Adrenal gland (tissue), 12 donors: ENCODE results near the gene CD160. TPM values are rescaled to one million over a fixed set of nuclear protein-coding genes. Genes with fewer than 3 reads are reported as not detected.

ENCODE experiments used
- DNase-seq, 7 donors: peaks; one replicate each; pipeline ENCODE4 v3.0.0-alpha.2; 2019 to 2020
- H3K27ac ChIP-seq, 5 donors: fragments of 200-600 bp; sonication (generic) in 4 of 5; 1 replicate in 3 of 5; 2 replicates in 2 of 5; pipeline versions ENCODE4 v1.5.1 to v1.8.0; 2016 to 2020; ENCODE audit warnings: mild to moderate bottlenecking in 1 of 5
- H3K27me3 ChIP-seq: fragments of 200-600 bp; 2 replicates; pipeline ENCODE4 v1.8.0; 2021
- H3K36me3 ChIP-seq, 2 donors: fragments of 200-600 bp; replicated peaks in 1 of 2; 1 replicate in 1 of 2; 2 replicates in 1 of 2; pipeline versions ENCODE4 v1.5.1 to v1.8.0; 2018 to 2022
- H3K4me1 ChIP-seq, 2 donors: fragments of 200-600 bp; replicated peaks in 1 of 2; 1 replicate in 1 of 2; 2 replicates in 1 of 2; pipeline versions ENCODE4 v1.5.1 to v1.8.0; 2018 to 2021
- H3K4me3 ChIP-seq, 4 donors: fragments of 200-600 bp; sonication (generic) in 3 of 4; one replicate each; pipeline ENCODE4 v1.5.1; 2016 to 2018
- H3K9me3 ChIP-seq, 3 donors: fragments of 200-600 bp; sonication (generic) in 1 of 3; replicated peaks in 1 of 3; 1 replicate in 2 of 3; 2 replicates in 1 of 3; pipeline versions ENCODE4 v1.5.1 to v1.8.0; 2016 to 2021
- CTCF ChIP-seq, 6 experiments: fragments of 450-650 bp in 4 of 6; fragments of 200-600 bp in 2 of 6; sonication (generic) in 1 of 6; IDR thresholded peaks; 1 replicate in 5 of 6; 2 replicates in 1 of 6; pipeline versions ENCODE4 v1.5.1 to v1.8.0; 2016 to 2021; ENCODE audit warnings: antibody characterized with exemption in 6 of 6, mild to moderate bottlenecking in 2 of 6, moderate library complexity in 1 of 6
- POLR2A ChIP-seq, 2 donors: fragments of 450-650 bp; IDR thresholded peaks; one replicate each; pipeline ENCODE4 v1.6.1; 2017; ENCODE audit warnings: antibody characterized with exemption in 2 of 2, mild to moderate bottlenecking in 2 of 2, moderate library complexity in 1 of 2
- WGBS, 4 donors: extraction: QIAGEN DNeasy Blood & Tissue Kit in 2 of 4; methylation state at CpG; one replicate each; pipeline versions ENCODE4 v1.1.5 to v1.1.7; 2013 to 2017; 5-methylcytosine and 5-hydroxymethylcytosine counted together
- intact Hi-C, 2 donors: fragments of 100-400 bp; cut with DNase I; formaldehyde crosslinking; loops; one replicate each; pipeline versions ENCODE4 v1.14.1 to v1.15.0; 2022 to 2023
- polyA plus RNA-seq, 3 donors: library from polyadenylated mRNA; stranded (reverse); fragments of 200-250 nt in 2 of 3; fragments of 350-450 nt in 1 of 3; fragmentation: Illumina TruSeq in 1 of 3; extraction: RNeasy Lipid Tissue Mini Kit (QIAGEN cat#74804) in 1 of 3; gene quantifications; one replicate each; pipeline ENCODE4 v1.2.3, GENCODE V29; 2013 to 2014
- total RNA-seq, 9 donors: library from RNA; depleted of rRNA in 4 of 9; stranded (reverse); fragments of >200 nt in 4 of 9; fragments of 120-200 nt in 1 of 9; fragmentation: NEBNext Ultra II Directional in 1 of 9; extraction: Animal tissue kit (Norgen Biotek cat#: 25700) in 1 of 9; gene quantifications; one replicate each; pipeline versions ENCODE4 v1.1.0 to v1.2.4, GENCODE V29; 2013 to 2023
- donor health status: healthy with polysubstance abuse.
- donor health status: Bipolar disorder and iron deficiency.
- donor health status: DM: yes; HTN: yes; CAD: no.
- donor health status: DM: no; HTN: no; CAD: no.
- donor health status: DM: no; HTN: no; CAD: no.
- donor health status: DM: yes; HTN: yes; CAD: no.

The CD160 gene
- total and polyA plus RNA-seq, 12 donors = 0.10 to 0.48 (median 0.22) TPM; not detected in 7

DNA sequence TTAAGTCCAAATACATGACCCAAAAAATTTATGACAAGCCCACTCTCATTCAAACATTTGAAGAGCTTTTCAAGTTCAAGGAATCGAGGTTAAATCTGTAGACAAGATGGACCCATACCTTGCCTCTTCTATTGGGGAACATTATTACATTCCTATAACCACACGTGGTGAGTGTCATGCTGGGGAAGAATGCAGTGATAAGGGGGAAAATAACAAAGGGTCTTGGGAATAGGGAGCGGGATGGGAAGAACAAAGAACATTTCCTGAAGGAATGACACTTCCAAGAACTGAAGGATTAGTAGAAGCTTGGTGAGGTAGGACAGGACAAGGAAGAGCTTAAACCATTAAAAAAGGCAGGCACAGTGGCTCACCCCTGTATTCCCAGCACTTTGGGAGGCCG lies 31.0 kb upstream of the CD160 start:
- TF ChIP-seq POLR2A (IDR thresholded peaks at IDR 0.05) (no peak), CTCF (IDR thresholded peaks at IDR 0.05) (no peak)
- WGBS, 4 donors = 82 to 89% (median 86%) methylated on average over 4 of the region's 4 CpGs
- Histone ChIP-seq H3K9me3 (no peaks in the 10 kb centered on the region), H3K36me3 (no peaks in the 10 kb centered on the region), H3K27me3 (no peaks in the 10 kb centered on the region), H3K27ac (no peak overlapping the region), H3K4me1 (peaks cover 22 to 28% of the 10 kb centered on the region in 2 donors), H3K4me3 (no peak overlapping the region)
- intact Hi-C loops = no loop called here
- no peak for DNase-seq

GRCh38 chr1:145688924-145689323 lies 30.4 kb upstream of the CD160 start:
- Histone ChIP-seq H3K4me1 (peaks cover 22 to 28% of the 10 kb centered on the region in 2 donors), H3K27ac (no peak overlapping the region), H3K9me3 (no peaks in the 10 kb centered on the region), H3K27me3 (no peaks in the 10 kb centered on the region), H3K36me3 (no peaks in the 10 kb centered on the region), H3K4me3 (no peak overlapping the region)
- intact Hi-C loops = no loop called here
- TF ChIP-seq CTCF (IDR thresholded peaks at IDR 0.05) = no peak
- TF ChIP-seq POLR2A (IDR thresholded peaks at IDR 0.05) = no peak
- 88 to 100% (median 92%) methylated on average over 2 to 6 of the region's 6 CpGs for WGBS, 4 donors
- no peak for DNase-seq

- no peaks in the 10 kb centered on the region for H3K27me3 ChIP-seq
- TF ChIP-seq POLR2A (IDR thresholded peaks at IDR 0.05) = no peak
- TF ChIP-seq CTCF (IDR thresholded peaks at IDR 0.05) = no peak
- 93 to 97% (median 95%) methylated on average over 6 of the region's 6 CpGs for WGBS, 4 donors
- peak overlapping the region in 4 of 5 donors; percentile 11 to 71 (median 56) for H3K27ac ChIP-seq
- H3K9me3 ChIP-seq = no peaks in the 10 kb centered on the region
- no peak overlapping the region for H3K4me3 ChIP-seq
- DNase-seq = peak in 3 of 7 donors; percentile 19 to 42 (median 20)
- peaks cover 22 to 28% of the 10 kb centered on the region in 2 donors for H3K4me1 ChIP-seq
- intact Hi-C loops = no loop called here
- H3K36me3 ChIP-seq = no peaks in the 10 kb centered on the region
These were observed 29.4 kb upstream of the CD160 start for GRCh38 chr1:145689922-145690321.

DNA sequence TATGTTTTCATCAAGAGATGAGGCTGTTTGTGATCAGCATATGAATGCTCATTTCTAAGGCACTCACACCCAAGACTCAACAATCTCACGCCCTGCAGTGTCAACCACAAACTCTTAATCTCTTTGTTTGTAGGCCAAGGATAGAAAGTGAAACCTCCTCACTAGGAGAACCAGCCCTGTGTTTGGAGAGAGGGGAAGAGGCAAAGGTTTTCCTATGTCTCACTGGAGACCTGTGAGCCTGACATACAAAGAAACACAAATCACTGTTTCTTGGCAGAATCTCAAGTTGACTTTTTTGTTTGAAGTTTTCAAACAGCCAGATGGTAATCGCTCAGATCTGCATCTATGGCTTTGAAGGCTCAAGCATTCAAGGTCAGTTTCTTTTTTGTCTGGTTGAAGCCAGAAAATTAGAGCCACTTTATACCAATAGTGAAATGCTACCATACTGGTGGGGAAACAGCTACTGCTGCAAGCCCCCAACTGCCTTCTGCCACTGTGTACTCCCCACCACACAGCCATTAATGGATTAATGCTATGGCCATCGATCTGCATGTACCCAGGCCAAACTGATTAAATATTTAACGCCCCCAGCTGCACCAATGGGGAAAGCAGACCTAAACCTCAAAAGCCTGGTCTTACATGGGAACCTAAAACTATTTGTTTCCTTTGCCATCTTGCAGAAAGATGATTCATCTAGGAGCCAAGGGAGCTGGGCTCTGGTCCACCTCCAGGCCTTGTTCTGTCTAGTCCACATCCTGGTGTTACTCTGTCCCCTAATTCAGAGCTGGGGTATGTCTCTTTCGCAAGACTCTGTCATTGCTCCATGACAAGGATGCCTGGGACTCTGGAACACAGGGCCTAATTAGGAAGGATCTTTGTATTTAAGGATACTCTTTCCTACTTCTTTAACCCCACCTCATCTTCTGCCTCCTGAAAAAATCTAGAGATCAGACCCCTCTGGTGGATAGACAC lies 28.4 kb upstream of the CD160 start:
- TF ChIP-seq POLR2A (IDR thresholded peaks at IDR 0.05) (peak in 1 of 2 donors; percentile 17), CTCF (IDR thresholded peaks at IDR 0.05) (no peak)
- 38 to 39% (median 38%) methylated on average over 5 of the region's 5 CpGs for WGBS, 4 donors
- Histone ChIP-seq H3K9me3 (no peaks in the 10 kb centered on the region), H3K36me3 (no peaks in the 10 kb centered on the region), H3K27ac (peak overlapping the region; percentile 45 to 77 (median 66)), H3K27me3 (no peaks in the 10 kb centered on the region), H3K4me3 (no peak overlapping the region), H3K4me1 (peaks cover 22 to 28% of the 10 kb centered on the region in 2 donors)
- intact Hi-C loops = no loop called here
- DNase-seq = peak in 6 of 7 donors; percentile 67 to 80 (median 75)
